Measurements from ENCODE around the gene SNRNP40. TPM values are rescaled to one million over a fixed set of nuclear protein-coding genes. Genes with fewer than 3 reads are reported as not detected.

Gene SNRNP40
- total and polyA plus RNA-seq, 2 of the 13 experiments (the other 11 are each of a cell fraction or from before 2014, with no cell fraction given), result 51.0 to 147 TPM

- H4K20me1 ChIP-seq (ENCODE audit: insufficient read depth, low read length), result peaks cover 4% of the 10 kb centered on the region; the same call in 1 of the 2 replicates
- H3K79me2 ChIP-seq (ENCODE audit: insufficient read depth, low read length), result no peaks in the 10 kb centered on the region
- DNase-seq (ENCODE audit: low spot score), result no peak
- peak overlapping the region in 1 of 3 experiments; percentile 63; a peak in 1 of 6 replicates for H3K4me3 ChIP-seq (replicated peaks in 1 of 3; ENCODE audit: insufficient read depth in 1 of 3, low read depth in 2 of 3, low read length in 3 of 3)
- POLR2A ChIA-PET, result no interaction called here
- H3K4me1 ChIP-seq (ENCODE audit: insufficient read depth, low read length), result peaks cover 13% of the 10 kb centered on the region
- intact Hi-C loops (cut with micrococcal nuclease; ENCODE audit: unreplicated experiment), result no loop called here
- no peak overlapping the region for H3K27ac ChIP-seq (ENCODE audit: extremely low read length, insufficient read depth, low read length)
- no TSS peak for BruUV-seq (replicated peaks)
- H2AFZ ChIP-seq (ENCODE audit: low read length), result no peak overlapping the region
- no peaks in the 10 kb centered on the region for H3K36me3 ChIP-seq (replicated peaks in 1 of 2; ENCODE audit: control insufficient read depth in 1 of 2, insufficient read depth in 2 of 2, low read length in 2 of 2)
- H3K9me3 ChIP-seq (ENCODE audit: low read length), result no peaks in the 10 kb centered on the region
- H3K27me3 ChIP-seq (ENCODE audit: control insufficient read depth in 1 of 2, insufficient read depth in 2 of 2, low read length in 2 of 2), result peaks cover 11 to 54% of the 10 kb centered on the region in 2 experiments
- CTCF ChIA-PET (ENCODE audit: low intra/inter-chr PET ratio, low total read pairs), result no interaction called here
- 0% methylated on average over 2 of the region's 4 CpGs for WGBS (ENCODE audit: low lambda C conversion rate)
- TF ChIP-seq ZNF629 (CRISPR knock-in tag; conservative IDR thresholded peaks at IDR 0.05) (no peak), XBP1 (CRISPR knock-in tag; IDR thresholded peaks at IDR 0.05) (no peak), SCMH1 (CRISPR knock-in tag; IDR thresholded peaks at IDR 0.05; ENCODE audit: borderline replicate concordance) (no peak), ARID4A (CRISPR knock-in tag; IDR thresholded peaks at IDR 0.05; ENCODE audit: borderline replicate concordance) (peak; percentile 23; the same call in 1 of the 2 replicates), FOXO4 (CRISPR knock-in tag; conservative IDR thresholded peaks at IDR 0.05) (0 out of 2 replicates have a peak, but pooled peaks have one; percentile 71), CREBL2 (CRISPR knock-in tag; IDR thresholded peaks at IDR 0.05; ENCODE audit: borderline replicate concordance) (no peak), ATF1 (CRISPR knock-in tag; IDR thresholded peaks at IDR 0.05) (no peak), ZNF335 (CRISPR knock-in tag; IDR thresholded peaks at IDR 0.05) (no peak)
- no peak overlapping the region for H3K9ac ChIP-seq (ENCODE audit: insufficient read depth, low read depth, low read length)
- no peak for FAIRE-seq
- peak overlapping the region; percentile 59 for H3K4me2 ChIP-seq (ENCODE audit: low read depth, low read length)
- in situ Hi-C loops (cut with HindIII; ENCODE audit: extremely low pct_ligation_motif_present, low pct_unique_long_range_greater_than_20kb), result no loop called here
- peak; percentile 30 for ATAC-seq
Observed at GRCh38 chr1:31238612-31238985, 58.0 kb downstream of the SNRNP40 start.

Measured in HepG2 (cell line).